K562 (cell line): Measurements from ENCODE around the gene CREB3L2. TPM values are rescaled to one million over a fixed set of nuclear protein-coding genes. Genes with fewer than 3 reads are reported as not detected.

Experiments used
- ATAC-seq: fragments of 200-7000 bp; cut with Tn5 transposase; 3 replicates; pipeline ENCODE4 v1.9.1; 2020; ENCODE audit warnings: moderate library complexity
- BruUV-seq: library from RNA; stranded (reverse); fragments of 400-500 nt; replicated peaks from 2 replicates; lab custom pipeline; 2021; lab: Mats Ljungman, UMichigan
- CTCF ChIA-PET: fragments of 300-600 bp; formaldehyde crosslinking; extraction: SDS; loops from one replicate; lab custom pipeline; 2021; ENCODE audit warnings: low intra/inter-chr PET ratio; lab: Yijun Ruan, JAX
- POLR2A ChIA-PET: fragments of 300-600, 350-650 bp; sonication (Branson Sonifier 250); formaldehyde crosslinking; extraction: SDS; loops from one replicate; lab custom pipeline; 2021; ENCODE audit warnings: antibody characterized with exemption, inconsistent platforms; lab: Yijun Ruan, JAX
- DNase-seq, 4 experiments: peaks; one replicate each; pipeline versions ENCODE4 v3.0.0 to v3.0.0-alpha.2; 2011 to 2018; ENCODE audit warnings: low spot score in 3 of 4, mixed read lengths in 3 of 4; ENCODE audit errors: extremely low read depth in 1 of 4
- FAIRE-seq: peaks from 2 replicates; lab custom pipeline; 2011; peaks lifted over from hg19 to GRCh38; lab: Jason Lieb, UNC
- H2AFZ ChIP-seq: 2 replicates; pipeline ENCODE4 v1.6.0; 2011; ENCODE audit warnings: low read depth, low read length, control low read depth, inconsistent platforms
- H3K27ac ChIP-seq: fragments of 200-600 bp; 3 replicates; pipeline ENCODE4 v1.8.0; 2011; ENCODE audit warnings: low read depth, mild to moderate bottlenecking, control low read depth, inconsistent platforms, low read length, moderate library complexity, mixed read lengths; ENCODE audit errors: extremely low read depth
- H3K27me3 ChIP-seq, 2 experiments: fragments of 300-600 bp in 1 of 2; 2 replicates in 1 of 2; 3 replicates in 1 of 2; pipeline versions ENCODE4 v1.6.0 to v1.8.0; 2011; ENCODE audit warnings: inconsistent platforms in 2 of 2, low read length in 2 of 2, mild to moderate bottlenecking in 1 of 2, mixed read lengths in 1 of 2, moderate library complexity in 1 of 2; ENCODE audit not compliant: control insufficient read depth in 2 of 2, insufficient read depth in 2 of 2
- H3K36me3 ChIP-seq: fragments of 300-600 bp; 3 replicates; pipeline ENCODE4 v1.8.0; 2011; ENCODE audit warnings: mild to moderate bottlenecking, low read length, inconsistent platforms; ENCODE audit not compliant: control insufficient read depth, insufficient read depth
- H3K4me1 ChIP-seq, 2 experiments: fragments of 200-600 bp in 1 of 2; replicated peaks in 1 of 2; 2 replicates in 1 of 2; 3 replicates in 1 of 2; pipeline versions ENCODE4 v1.5.1 to v1.8.0; 2011; ENCODE audit warnings: inconsistent platforms in 2 of 2, low read length in 2 of 2, mild to moderate bottlenecking in 1 of 2, mixed read lengths in 1 of 2, moderate library complexity in 1 of 2; ENCODE audit not compliant: control insufficient read depth in 2 of 2, insufficient read depth in 2 of 2
- H3K4me2 ChIP-seq: 2 replicates; pipeline ENCODE4 v1.6.1; 2011; ENCODE audit warnings: low read length, control low read depth, inconsistent platforms, mixed read lengths; ENCODE audit not compliant: insufficient read depth
- H3K4me3 ChIP-seq: fragments of 200-600 bp; sonication (generic), shearing (Covaris generic); 2 replicates; pipeline ENCODE4 v1.5.1; 2016; ENCODE audit warnings: control low read depth, inconsistent platforms
- H3K79me2 ChIP-seq: fragments of 200-600 bp; 3 replicates; pipeline ENCODE4 v1.8.0; 2011; ENCODE audit warnings: low read length, inconsistent platforms; ENCODE audit not compliant: control insufficient read depth, insufficient read depth
- H3K9ac ChIP-seq, 2 experiments: 2 replicates each; pipeline versions ENCODE4 v1.6.0 to v1.6.1; 2011; ENCODE audit warnings: low read depth in 2 of 2, low read length in 2 of 2, control low read depth in 1 of 2, inconsistent platforms in 1 of 2, mild to moderate bottlenecking in 1 of 2, mixed read lengths in 1 of 2; ENCODE audit not compliant: insufficient read depth in 1 of 2
- H3K9me1 ChIP-seq: one replicate; pipeline ENCODE4 v1.6.0; 2011; ENCODE audit warnings: inconsistent platforms, mild to moderate bottlenecking, low read length, moderate library complexity; ENCODE audit not compliant: control insufficient read depth, insufficient read depth
- H3K9me3 ChIP-seq: replicated peaks from 2 replicates; pipeline ENCODE4 v1.5.1; 2011; ENCODE audit warnings: low read depth, low read length, inconsistent platforms; ENCODE audit not compliant: control insufficient read depth, insufficient read depth
- H4K20me1 ChIP-seq: replicated peaks from 2 replicates; pipeline ENCODE4 v1.6.1; 2011; ENCODE audit warnings: low read length, inconsistent platforms, mixed read lengths; ENCODE audit not compliant: control insufficient read depth, insufficient read depth
- CBX2 ChIP-seq: fragments of 200-600 bp; sonication (generic); IDR thresholded peaks from one replicate; pipeline ENCODE4 v1.6.1; 2012; ENCODE audit warnings: mild to moderate bottlenecking, low read length, inconsistent platforms; ENCODE audit not compliant: insufficient read depth, poor library complexity, severe bottlenecking
- FOXJ3 ChIP-seq: sonication (generic); formaldehyde crosslinking; IDR thresholded peaks from 2 replicates; pipeline ENCODE4 v1.4.0; 2020; ENCODE audit warnings: mild to moderate bottlenecking, missing genetic modification reagents
- NFATC3 ChIP-seq: fragments of 450-650 bp; IDR thresholded peaks from 2 replicates; pipeline ENCODE4 v1.6.1; 2017; ENCODE audit warnings: mild to moderate bottlenecking
- SNRNP70 ChIP-seq: fragments of 200-400 bp; formaldehyde crosslinking; optimal IDR thresholded peaks from 2 replicates; pipeline ENCODE3; 2017; ENCODE audit warnings: low read depth, low read length
- STAG1 ChIP-seq: sonication (generic); formaldehyde crosslinking; IDR thresholded peaks from 2 replicates; pipeline ENCODE4 v1.5.0; 2020; ENCODE audit warnings: missing genetic modification reagents, borderline replicate concordance
- WGBS: fragments of 100-300 bp; shearing (Covaris generic); methylation state at CpG from one replicate; pipeline ENCODE4 v1.1.6; 2016; ENCODE audit warnings: low coverage, mixed read lengths; ENCODE audit not compliant: insufficient coverage; ENCODE audit errors: missing lambda C conversion rate; 5-methylcytosine and 5-hydroxymethylcytosine counted together
- in situ Hi-C: fragments of 300-500 bp; cut with MboI; formaldehyde crosslinking; loops from 4 replicates; pipeline ENCODE4 v1.15.0; 2018; ENCODE audit warnings: inconsistent platforms, mixed read lengths
- intact Hi-C: fragments of 100-400 bp; cut with micrococcal nuclease; formaldehyde crosslinking; loops from 2 replicates; pipeline ENCODE4 v1.14.2; 2022
- polyA plus RNA-seq, 8 experiments: library from polyadenylated mRNA; depleted of rRNA in 4 of 8; stranded (reverse) in 5 of 8; unstranded in 3 of 8; fragments of >200 nt; fragmentation: Nextera tagmentation in 2 of 8; fragmentation: Illumina TruSeq in 1 of 8; extraction: Ambion mirVana in 2 of 8; extraction: Trizol in 1 of 8; gene quantifications; 2 replicates each; pipeline versions ENCODE4 v1.2.1 to v1.2.3, GENCODE V29; 2011 to 2014; ENCODE audit warnings: inconsistent platforms in 1 of 8, missing spikeins in 1 of 8
- total RNA-seq, 7 experiments: library from RNA; depleted of rRNA in 6 of 7; stranded (reverse); fragments of >200 nt in 6 of 7; fragmentation: Illumina TruSeq in 2 of 7; extraction: Trizol in 2 of 7; gene quantifications; 2 replicates each; pipeline versions ENCODE4 v1.2.1 to v1.2.3, GENCODE V29; 2011 to 2021; ENCODE audit warnings: low replicate concordance in 1 of 7

Gene CREB3L2
- total and polyA plus RNA-seq, 9 of the 15 experiments (the other 6 are each of a cell fraction or from before 2014, with no cell fraction given), result 7.1 to 45.6 (median 15.8) TPM

GRCh38 chr7:137839903-137840779 lies 161.7 kb downstream of the CREB3L2 start:
- Histone ChIP-seq H3K9me1 (no peaks in the 10 kb centered on the region), H3K36me3 (no peaks in the 10 kb centered on the region), H3K9ac (no peak overlapping the region), H3K79me2 (no peaks in the 10 kb centered on the region), H3K4me3 (no peak overlapping the region), H3K27me3 (peaks cover 18 to 21% of the 10 kb centered on the region in 2 experiments; a peak in 4 of 5 replicates), H2AFZ (no peak overlapping the region), H3K9me3 (no peaks in the 10 kb centered on the region), H3K4me1 (no peaks in the 10 kb centered on the region), H3K4me2 (no peak overlapping the region), H4K20me1 (no peaks in the 10 kb centered on the region), H3K27ac (no peak overlapping the region)
- intact Hi-C loops (no loop called here), in situ Hi-C loops (no loop called here)
- FAIRE-seq (no peak), DNase-seq (no peak), ATAC-seq (no peak)
- BruUV-seq, result no TSS peak
- WGBS, result 3% methylated on average over 6 of the region's 6 CpGs
- POLR2A ChIA-PET, result interaction anchor here (0.9 to 2.2 kb wide), 3 partner anchors 9 to 22 kb away, joined by 3 to 6 read pairs (median 3); no protein-coding TSS in a partner anchor
- CTCF ChIA-PET, result no interaction called here
- TF ChIP-seq FOXJ3, result no peak
- no peak for TF ChIP-seq SNRNP70
- TF ChIP-seq NFATC3, result no peak
- no peak for TF ChIP-seq CBX2
- no peak for TF ChIP-seq STAG1 (CRISPR knock-in tag)
- TF ChIP-seq, all 486 proteins: peak for 0
